ENCODE data around the gene MCM3AP.
A peak's percentile ranks its signal among the peaks of the same experiment; 100 is the strongest.

The MCM3AP gene

DNA sequence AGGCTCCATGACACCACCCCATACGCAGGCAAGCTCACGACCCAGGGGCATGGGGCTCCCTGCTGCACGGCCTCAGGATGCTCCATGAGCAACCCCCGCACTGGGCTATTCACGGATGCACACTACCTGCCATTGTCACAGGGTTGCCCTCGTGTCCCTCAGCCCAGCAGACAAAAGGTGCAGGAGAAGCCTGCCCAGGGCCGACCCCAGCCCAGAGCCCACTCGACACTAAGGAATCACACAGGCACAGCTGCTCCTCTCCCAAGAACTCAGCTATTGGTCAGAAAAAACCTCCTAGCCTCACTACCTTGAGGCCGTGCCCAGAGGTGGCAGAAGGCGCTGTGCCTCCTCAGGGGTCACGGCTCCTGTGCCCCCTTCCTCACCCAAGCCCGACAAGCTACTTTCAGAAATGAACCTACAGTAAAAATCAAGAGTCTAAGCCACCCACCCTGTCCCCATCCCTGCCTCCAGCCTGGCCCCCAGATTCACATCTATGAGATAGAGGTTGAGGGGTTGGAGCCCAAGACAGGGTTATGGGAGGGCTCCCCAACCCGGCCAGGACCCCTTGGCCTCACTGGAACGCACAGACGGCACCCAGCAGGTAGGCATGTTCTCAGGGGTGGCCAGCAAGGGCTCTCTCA is 94.8 kb downstream of the MCM3AP start:
- H3K27ac ChIP-seq (ENCODE audit: low read depth, low read length): peak overlapping the region; percentile 56
- no peak overlapping the region for H3K4me3 ChIP-seq (ENCODE audit: low read depth, low read length)
- H3K4me1 ChIP-seq (ENCODE audit: control insufficient read depth, insufficient read depth, low read length, unreplicated experiment): peaks cover 36% of the 10 kb centered on the region
- no peak overlapping the region for H2AFZ ChIP-seq (ENCODE audit: low read length, unreplicated experiment)
- no peaks in the 10 kb centered on the region for H3K27me3 ChIP-seq (ENCODE audit: insufficient read depth, low read length)
- H3K79me2 ChIP-seq (ENCODE audit: control insufficient read depth, insufficient read depth, low read length, unreplicated experiment): no peaks in the 10 kb centered on the region
- H3K36me3 ChIP-seq (ENCODE audit: insufficient read depth, low read length): peaks cover 15% of the 10 kb centered on the region; the same call in 1 of the 2 replicates

DNA sequence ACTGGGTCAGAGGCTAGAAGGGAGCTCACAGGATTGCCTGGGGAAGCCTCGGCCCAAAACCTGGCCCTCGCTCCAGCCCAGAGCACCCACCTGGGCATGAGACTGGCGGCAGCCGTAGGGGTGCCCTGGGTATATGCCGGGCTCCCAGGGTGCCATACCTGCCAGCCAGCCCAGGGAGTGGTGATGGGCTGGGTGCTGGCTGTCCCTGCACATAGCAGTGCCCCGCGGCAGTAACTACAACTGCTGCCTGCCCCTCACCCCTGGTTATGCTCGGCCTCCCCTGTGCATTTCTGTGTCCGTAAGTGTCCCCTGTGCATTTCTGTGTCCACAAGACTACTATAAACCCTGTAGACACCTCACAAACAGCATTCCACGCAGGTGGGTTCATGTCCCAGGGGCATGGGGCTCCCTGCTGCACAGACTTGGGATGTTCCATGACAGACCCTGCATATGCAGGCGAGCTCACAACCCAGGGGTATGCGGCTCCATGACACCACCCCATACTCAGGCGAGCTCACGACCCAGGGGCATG is 95.4 kb downstream of the MCM3AP start:
- Histone ChIP-seq H3K27ac (ENCODE audit: low read depth, low read length) (no peak overlapping the region), H2AFZ (ENCODE audit: low read length, unreplicated experiment) (no peak overlapping the region), H3K4me1 (ENCODE audit: control insufficient read depth, insufficient read depth, low read length, unreplicated experiment) (peaks cover 40% of the 10 kb centered on the region), H3K36me3 (ENCODE audit: insufficient read depth, low read length) (peaks cover 15% of the 10 kb centered on the region; the same call in 1 of the 2 replicates), H3K4me3 (ENCODE audit: low read depth, low read length) (no peak overlapping the region), H3K79me2 (ENCODE audit: control insufficient read depth, insufficient read depth, low read length, unreplicated experiment) (no peaks in the 10 kb centered on the region), H3K27me3 (ENCODE audit: insufficient read depth, low read length) (no peaks in the 10 kb centered on the region)

DNA sequence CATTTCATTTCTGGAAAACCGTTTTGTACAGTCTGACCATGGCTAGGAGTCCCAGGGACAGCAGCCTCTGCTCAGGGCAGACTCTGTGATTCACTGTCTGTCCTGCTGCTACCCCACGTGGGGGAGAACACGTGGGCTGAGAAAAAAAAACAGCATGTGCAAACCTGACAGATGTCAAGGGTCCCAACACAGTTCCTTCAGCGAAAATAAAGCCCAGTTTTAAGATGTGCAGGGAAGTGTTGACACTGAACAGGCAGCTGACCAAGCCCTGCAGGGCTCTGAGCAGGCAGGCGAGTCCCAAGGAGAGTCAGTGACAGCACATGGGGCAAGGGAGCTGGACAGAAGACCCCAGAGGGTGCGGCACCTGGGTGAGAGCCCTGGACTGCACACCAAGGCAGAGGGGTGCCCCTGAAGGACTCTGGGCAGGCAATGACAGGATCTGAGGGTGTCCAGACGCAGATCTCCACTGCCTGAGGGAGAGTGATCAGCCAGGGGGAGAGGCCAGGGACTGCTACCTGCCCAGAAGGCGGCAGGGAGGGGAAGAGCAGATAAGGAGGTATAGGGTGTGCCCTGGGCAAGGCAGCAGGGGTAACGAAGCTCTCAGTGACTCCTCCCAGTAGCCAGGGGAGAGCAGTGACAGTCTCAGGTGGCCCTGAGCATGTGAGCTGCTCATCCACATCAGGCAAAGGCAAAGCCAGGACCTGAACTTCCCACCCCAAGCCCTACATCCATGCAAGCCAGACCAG is 96.0 kb downstream of the MCM3AP start:
- H3K4me1 ChIP-seq (ENCODE audit: control insufficient read depth, insufficient read depth, low read length, unreplicated experiment): peaks cover 40% of the 10 kb centered on the region
- no peak overlapping the region for H2AFZ ChIP-seq (ENCODE audit: low read length, unreplicated experiment)
- H3K27me3 ChIP-seq (ENCODE audit: insufficient read depth, low read length): no peaks in the 10 kb centered on the region
- no peaks in the 10 kb centered on the region for H3K79me2 ChIP-seq (ENCODE audit: control insufficient read depth, insufficient read depth, low read length, unreplicated experiment)
- H3K4me3 ChIP-seq (ENCODE audit: low read depth, low read length): peak overlapping the region; percentile 40; the same call in 1 of the 2 replicates
- H3K36me3 ChIP-seq (ENCODE audit: insufficient read depth, low read length): peaks cover 12% of the 10 kb centered on the region; the same call in 1 of the 2 replicates
- H3K27ac ChIP-seq (ENCODE audit: low read depth, low read length): peak overlapping the region; percentile 59; the same call in 1 of the 2 replicates

DNA sequence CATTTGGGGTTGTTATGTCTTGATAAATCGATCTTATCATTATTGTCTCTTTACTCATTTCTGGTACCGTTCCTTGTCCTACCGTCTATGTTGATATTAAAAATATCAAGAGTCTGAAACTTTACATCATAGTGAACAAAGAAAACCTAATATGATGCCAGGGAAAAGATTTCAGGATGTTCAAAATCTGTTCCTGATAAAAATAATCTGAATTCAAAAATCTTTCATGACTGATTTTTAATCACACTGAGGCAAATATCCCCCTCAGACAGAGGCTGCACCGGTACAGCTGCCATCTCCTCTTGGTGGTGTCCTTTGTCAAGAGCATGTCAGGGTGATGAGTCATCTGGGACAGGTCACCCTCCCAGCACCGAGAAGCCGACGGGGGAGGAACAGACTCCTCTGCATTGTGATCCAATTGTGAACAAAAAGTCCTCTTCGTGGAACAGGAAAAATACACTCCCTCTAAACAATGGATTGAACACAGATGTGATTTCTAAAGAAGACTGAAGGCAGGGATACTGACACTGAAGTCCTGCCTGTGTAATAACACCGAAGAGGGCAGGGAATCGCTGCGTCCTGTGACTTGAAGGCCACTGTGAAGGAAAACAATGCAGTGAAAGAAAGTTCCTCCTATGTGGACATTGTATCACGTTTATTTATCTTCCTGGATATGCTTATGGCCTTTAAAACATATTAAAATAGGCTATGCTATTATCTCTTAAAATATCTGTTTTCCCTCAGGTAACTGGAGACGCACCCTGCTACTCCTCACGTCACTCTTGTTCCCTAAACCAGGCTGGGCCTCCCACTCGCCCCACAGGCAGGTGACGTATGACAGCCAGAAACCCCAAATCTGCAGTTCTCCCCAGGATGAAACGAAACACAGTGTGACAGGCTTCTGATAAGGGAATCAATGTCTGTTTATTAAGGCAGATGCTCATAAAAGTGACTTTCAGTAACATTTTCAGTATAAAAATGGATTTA is 96.9 kb downstream of the MCM3AP start:
- Histone ChIP-seq H3K36me3 (ENCODE audit: insufficient read depth, low read length) (peaks cover 3% of the 10 kb centered on the region; the same call in 1 of the 2 replicates), H3K79me2 (ENCODE audit: control insufficient read depth, insufficient read depth, low read length, unreplicated experiment) (no peaks in the 10 kb centered on the region), H3K27ac (ENCODE audit: low read depth, low read length) (peak overlapping the region; percentile 59), H3K4me1 (ENCODE audit: control insufficient read depth, insufficient read depth, low read length, unreplicated experiment) (peaks cover 40% of the 10 kb centered on the region), H3K4me3 (ENCODE audit: low read depth, low read length) (peak overlapping the region; percentile 40; the same call in 1 of the 2 replicates), H2AFZ (ENCODE audit: low read length, unreplicated experiment) (no peak overlapping the region), H3K27me3 (ENCODE audit: insufficient read depth, low read length) (no peaks in the 10 kb centered on the region)

DNA sequence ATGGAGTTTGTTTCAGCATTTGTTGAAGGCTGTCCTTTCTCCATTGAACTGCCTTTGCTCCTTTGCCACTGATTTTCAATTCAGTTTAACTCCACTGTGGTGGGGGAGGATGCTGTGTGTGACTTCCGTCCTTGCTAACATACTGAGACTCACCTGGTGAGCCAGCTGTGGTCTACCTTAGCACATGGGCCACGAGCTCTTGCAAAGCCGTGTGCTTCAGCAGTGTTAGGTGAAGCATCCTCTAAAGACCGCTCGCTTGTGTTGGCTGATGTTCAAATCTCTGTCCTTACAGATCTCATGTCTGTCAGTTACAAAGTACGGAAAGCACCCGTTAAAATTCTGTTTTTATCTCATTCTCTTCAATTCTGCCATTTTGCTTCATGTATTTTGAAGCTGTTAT is 97.6 kb downstream of the MCM3AP start:
- H3K4me3 ChIP-seq (ENCODE audit: low read depth, low read length): no peak overlapping the region
- no peaks in the 10 kb centered on the region for H3K27me3 ChIP-seq (ENCODE audit: insufficient read depth, low read length)
- peaks cover 40% of the 10 kb centered on the region for H3K4me1 ChIP-seq (ENCODE audit: control insufficient read depth, insufficient read depth, low read length, unreplicated experiment)
- no peaks in the 10 kb centered on the region for H3K79me2 ChIP-seq (ENCODE audit: control insufficient read depth, insufficient read depth, low read length, unreplicated experiment)
- peaks cover 3% of the 10 kb centered on the region; the same call in 1 of the 2 replicates for H3K36me3 ChIP-seq (ENCODE audit: insufficient read depth, low read length)
- H2AFZ ChIP-seq (ENCODE audit: low read length, unreplicated experiment): no peak overlapping the region
- no peak overlapping the region for H3K27ac ChIP-seq (ENCODE audit: low read depth, low read length)

DNA sequence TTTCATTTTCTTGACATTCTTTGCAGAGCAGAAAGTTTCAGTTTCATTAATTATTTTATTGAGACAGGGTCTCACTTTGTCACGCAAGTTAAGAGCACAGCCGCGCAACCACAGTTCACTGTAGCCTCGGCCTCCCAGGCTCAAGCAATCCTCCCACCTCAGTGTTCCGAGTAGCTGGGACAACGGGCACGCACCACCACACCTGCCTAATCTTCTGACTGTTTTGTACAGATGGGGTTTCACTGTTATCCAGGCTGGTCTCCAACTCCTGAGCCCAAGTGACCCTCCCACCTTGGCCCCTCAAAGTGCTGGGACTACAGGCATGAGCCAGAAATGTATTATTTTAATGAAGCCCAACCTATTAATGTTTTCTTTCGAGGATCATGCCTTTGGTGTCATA is 98.2 kb downstream of the MCM3AP start:
- H3K36me3 ChIP-seq (ENCODE audit: insufficient read depth, low read length): peaks cover 3% of the 10 kb centered on the region; the same call in 1 of the 2 replicates
- H3K27ac ChIP-seq (ENCODE audit: low read depth, low read length): no peak overlapping the region
- no peaks in the 10 kb centered on the region for H3K27me3 ChIP-seq (ENCODE audit: insufficient read depth, low read length)
- no peaks in the 10 kb centered on the region for H3K79me2 ChIP-seq (ENCODE audit: control insufficient read depth, insufficient read depth, low read length, unreplicated experiment)
- no peak overlapping the region for H3K4me3 ChIP-seq (ENCODE audit: low read depth, low read length)
- H2AFZ ChIP-seq (ENCODE audit: low read length, unreplicated experiment): no peak overlapping the region
- peaks cover 40% of the 10 kb centered on the region for H3K4me1 ChIP-seq (ENCODE audit: control insufficient read depth, insufficient read depth, low read length, unreplicated experiment)

DNA sequence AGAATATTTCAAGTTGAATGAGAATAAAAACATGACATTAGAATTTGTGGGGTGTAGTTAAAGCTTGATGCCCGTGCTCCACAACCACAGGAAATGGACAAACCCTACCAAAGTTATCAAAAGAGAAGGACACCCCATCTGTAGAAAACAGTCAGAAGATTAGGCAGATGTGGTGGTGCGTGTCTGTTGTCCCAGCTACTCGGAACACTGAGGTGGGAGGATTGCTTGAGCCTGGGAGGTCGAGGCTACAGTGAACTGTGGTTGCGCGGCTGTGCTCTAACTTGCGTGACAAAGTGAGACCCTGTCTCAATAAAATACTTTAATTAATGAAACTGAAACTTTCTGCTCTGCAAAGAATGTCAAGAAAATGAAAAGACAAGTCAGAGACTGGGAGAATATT is 99.7 kb downstream of the MCM3AP start:
- H2AFZ ChIP-seq (ENCODE audit: low read length, unreplicated experiment): peak overlapping the region; percentile 47
- H3K36me3 ChIP-seq (ENCODE audit: insufficient read depth, low read length): peaks cover 3% of the 10 kb centered on the region; the same call in 1 of the 2 replicates
- H3K27me3 ChIP-seq (ENCODE audit: insufficient read depth, low read length): no peaks in the 10 kb centered on the region
- peak overlapping the region; percentile 100 for H3K4me3 ChIP-seq (ENCODE audit: low read depth, low read length)
- no peaks in the 10 kb centered on the region for H3K79me2 ChIP-seq (ENCODE audit: control insufficient read depth, insufficient read depth, low read length, unreplicated experiment)
- no peak overlapping the region for H3K27ac ChIP-seq (ENCODE audit: low read depth, low read length)
- H3K4me1 ChIP-seq (ENCODE audit: control insufficient read depth, insufficient read depth, low read length, unreplicated experiment): peaks cover 31% of the 10 kb centered on the region
